GM12878 (cell line): ENCODE data around the gene MMP24. TPM values are rescaled to one million over a fixed set of nuclear protein-coding genes. Genes with fewer than 3 reads are reported as not detected.
"Not testable (repeated sequence)": the region's sequence is repeated elsewhere in the genome, so short reads cannot be mapped to it uniquely, and the experiment has no call there.

Experiments used
- ATAC-seq: fragments of 200-7000 bp; cut with Tn5 transposase; 3 replicates; pipeline ENCODE4 v1.9.1; 2020; ENCODE audit warnings: mild to moderate bottlenecking, moderate library complexity
- BruUV-seq: library from RNA; stranded (reverse); fragments of 400-500 nt; replicated peaks from 2 replicates; lab custom pipeline; 2021; lab: Mats Ljungman, UMichigan
- CTCF ChIA-PET: fragments of 300-600 bp; sonication (Branson Sonifier 250); formaldehyde crosslinking; extraction: SDS; loops from one replicate; lab custom pipeline; 2021; ENCODE audit warnings: inconsistent platforms; lab: Yijun Ruan, JAX
- POLR2A ChIA-PET: fragments of 350-600 bp; formaldehyde crosslinking; extraction: SDS; loops from one replicate; lab custom pipeline; 2021; ENCODE audit warnings: inconsistent platforms; lab: Charles Lee
- RAD21 ChIA-PET: fragments of 300-600 bp; sonication (Branson Sonifier 250); formaldehyde crosslinking; loops from one replicate; lab custom pipeline; 2023; ENCODE audit warnings: antibody characterized with exemption; ENCODE audit not compliant: unreplicated experiment; lab: Charles Lee
- SMC1A ChIA-PET: fragments of 300-600 bp; sonication (Branson Sonifier 250); formaldehyde crosslinking; loops from one replicate; lab custom pipeline; 2023; ENCODE audit not compliant: unreplicated experiment, uncharacterized antibody; lab: Charles Lee
- DNase-seq: peaks from one replicate; pipeline ENCODE4 v3.0.0-alpha.2; 2011; ENCODE audit warnings: low read depth, low spot score
- FAIRE-seq: peaks from 3 replicates; lab custom pipeline; 2011; peaks lifted over from hg19 to GRCh38; lab: Jason Lieb, UNC
- H2AFZ ChIP-seq: 2 replicates; pipeline ENCODE4 v1.6.0; 2011; ENCODE audit warnings: low read depth, low read length, control low read depth; ENCODE audit not compliant: control insufficient read depth
- H3K27ac ChIP-seq: 2 replicates; pipeline ENCODE4 v1.5.1; 2011; ENCODE audit warnings: control low read depth; ENCODE audit not compliant: control insufficient read depth, insufficient read depth
- H3K27me3 ChIP-seq, 2 experiments: replicated peaks in 1 of 2; 2 replicates each; pipeline versions ENCODE4 v1.6.0 to v1.6.1; 2011; ENCODE audit warnings: low read length in 1 of 2; ENCODE audit not compliant: control insufficient read depth in 2 of 2, insufficient read depth in 2 of 2
- H3K36me3 ChIP-seq, 2 experiments: 2 replicates each; pipeline ENCODE4 v1.5.1; 2011; ENCODE audit warnings: low read length in 1 of 2; ENCODE audit not compliant: control insufficient read depth in 2 of 2, insufficient read depth in 2 of 2
- H3K4me1 ChIP-seq: 2 replicates; pipeline ENCODE4 v1.6.1; 2011; ENCODE audit warnings: mild to moderate bottlenecking, low read length, moderate library complexity, mixed read lengths; ENCODE audit not compliant: control insufficient read depth, insufficient read depth
- H3K4me2 ChIP-seq: 2 replicates; pipeline ENCODE4 v1.6.0; 2011; ENCODE audit warnings: control low read depth; ENCODE audit not compliant: control insufficient read depth, insufficient read depth
- H3K4me3 ChIP-seq: fragments of 200-600 bp; sonication (generic); 2 replicates; pipeline ENCODE4 v1.5.1; 2016
- H3K79me2 ChIP-seq: 2 replicates; pipeline ENCODE4 v1.6.0; 2011; ENCODE audit warnings: low read length; ENCODE audit not compliant: control insufficient read depth, insufficient read depth
- H3K9ac ChIP-seq: 2 replicates; pipeline ENCODE4 v1.8.0; 2011; ENCODE audit warnings: low read length, control low read depth, mixed read lengths; ENCODE audit not compliant: control insufficient read depth, insufficient read depth
- H3K9me3 ChIP-seq: replicated peaks from 3 replicates; pipeline ENCODE4 v1.5.1; 2011; ENCODE audit warnings: mild to moderate bottlenecking, low read length; ENCODE audit not compliant: control insufficient read depth, insufficient read depth
- H4K20me1 ChIP-seq: 2 replicates; pipeline ENCODE4 v1.6.0; 2011; ENCODE audit not compliant: control insufficient read depth, insufficient read depth
- HDAC6 ChIP-seq: fragments of 200-600 bp; sonication (generic); IDR thresholded peaks from one replicate; pipeline ENCODE4 v1.8.0; 2017; ENCODE audit warnings: antibody characterized with exemption; ENCODE audit not compliant: unreplicated experiment
- JUND ChIP-seq: IDR thresholded peaks from 2 replicates; pipeline ENCODE4 v1.6.1; 2012; ENCODE audit warnings: low read depth, mild to moderate bottlenecking, low read length, improper control_type of control experiment, moderate library complexity
- KAT2A ChIP-seq: conservative IDR thresholded peaks from 2 replicates; pipeline ENCODE4 v1.6.1; 2011; ENCODE audit warnings: low read depth, low read length; ENCODE audit not compliant: control insufficient read depth
- MEF2B ChIP-seq: fragments of 450-650 bp; IDR thresholded peaks from 2 replicates; pipeline ENCODE4 v1.6.1; 2018; ENCODE audit warnings: mild to moderate bottlenecking, moderate library complexity; ENCODE audit not compliant: partially characterized antibody, poor library complexity, severe bottlenecking
- WGBS: methylation state at CpG from one replicate; pipeline ENCODE4 v1.1.6; 2016; ENCODE audit warnings: low lambda C conversion rate; ENCODE audit not compliant: insufficient replicate concordance, insufficient coverage; ENCODE audit errors: missing lambda C conversion rate; 5-methylcytosine and 5-hydroxymethylcytosine counted together
- in situ Hi-C: fragments of 300-500 bp; cut with MboI; formaldehyde crosslinking; loops from 9 replicates; pipeline ENCODE4 v1.14.3; 2018; ENCODE audit warnings: mixed read lengths
- intact Hi-C: fragments of 100-400 bp; cut with micrococcal nuclease; formaldehyde crosslinking; loops from one replicate; pipeline ENCODE4 v1.14.2; 2022; ENCODE audit not compliant: unreplicated experiment
- polyA plus RNA-seq, 11 experiments: library from polyadenylated mRNA; depleted of rRNA in 4 of 11; unstranded in 6 of 11; stranded (reverse) in 5 of 11; fragments of >200 nt; fragmentation: Nextera tagmentation in 4 of 11; fragmentation: Illumina TruSeq in 1 of 11; extraction: Ambion mirVana in 4 of 11; extraction: Trizol in 1 of 11; gene quantifications; 1 replicate in 1 of 11; 2 replicates in 10 of 11; pipeline versions ENCODE4 v1.2.1 to v1.2.3, GENCODE V29; 2011 to 2016; ENCODE audit warnings: inconsistent platforms in 2 of 11, missing spikeins in 2 of 11, low read depth in 1 of 11
- total RNA-seq, 4 experiments: library from RNA; depleted of rRNA in 3 of 4; stranded (reverse); fragments of >200 nt in 3 of 4; fragmentation: Illumina TruSeq in 1 of 4; extraction: Trizol in 1 of 4; gene quantifications; 2 replicates each; pipeline versions ENCODE4 v1.2.1 to v1.2.3, GENCODE V29; 2013 to 2021

Gene MMP24
- total and polyA plus RNA-seq, 10 of the 15 experiments (the other 5 are each of a cell fraction or from before 2014, with no cell fraction given), result 0.01 to 0.11 (median 0.04) TPM; not detected in 5

- Histone ChIP-seq H3K27ac (no peak overlapping the region), H3K36me3 (no peaks in the 10 kb centered on the region), H3K4me2 (no peak overlapping the region), H3K9ac (no peak overlapping the region), H2AFZ (no peak overlapping the region), H3K27me3 (no peaks in the 10 kb centered on the region), H3K9me3 (no peaks in the 10 kb centered on the region), H3K4me3 (no peak overlapping the region), H3K4me1 (no peaks in the 10 kb centered on the region), H4K20me1 (no peaks in the 10 kb centered on the region), H3K79me2 (no peaks in the 10 kb centered on the region)
- intact Hi-C loops (no loop called here), in situ Hi-C loops (no loop called here)
- TF ChIP-seq KAT2A, result no peak
- TF ChIP-seq JUND, result no peak
- no peak for TF ChIP-seq MEF2B
- no peak for TF ChIP-seq HDAC6
- ATAC-seq (no peak), FAIRE-seq (no peak), DNase-seq (no peak)
- 30% methylated on average over 5 of the region's 5 CpGs for WGBS
- ChIA-PET CTCF (interaction anchor here (1.1 kb wide), 1 partner anchor 21 kb away, joined by 4 read pairs; no protein-coding TSS in a partner anchor), SMC1A (interaction anchor here (1.1 kb wide), 1 partner anchor 15 kb away, joined by 3 read pairs; no protein-coding TSS in a partner anchor), RAD21 (no interaction called here), POLR2A (no interaction called here)
- BruUV-seq, result no TSS peak
These were observed 38.8 kb upstream of the MMP24 start for GRCh38 chr20:35187584-35188190.

GRCh38 chr20:35189223-35189622 is 37.3 kb upstream of the MMP24 start:
- BruUV-seq, intact Hi-C loops, H3K4me2 ChIP-seq, H3K79me2 ChIP-seq, ATAC-seq, FAIRE-seq, DNase-seq, H4K20me1 ChIP-seq, H3K27me3 ChIP-seq, H3K36me3 ChIP-seq, POLR2A ChIA-PET, H3K4me1 ChIP-seq, H3K4me3 ChIP-seq, RAD21 ChIA-PET, in situ Hi-C loops, H2AFZ ChIP-seq, H3K9ac ChIP-seq, SMC1A ChIA-PET, H3K27ac ChIP-seq, H3K9me3 ChIP-seq: not testable (repeated sequence)
- WGBS, result 50% methylated on average over 8 of the region's 8 CpGs
- CTCF ChIA-PET, result interaction anchor here (1.4 to 1.7 kb wide), 2 partner anchors 15 to 45 kb away, joined by 3 to 5 read pairs; no protein-coding TSS in a partner anchor
